Esophagus squamous epithelium (tissue), 5 donors: ENCODE data around the gene CNNM1. TPM values are rescaled to one million over a fixed set of nuclear protein-coding genes. Genes with fewer than 3 reads are reported as not detected.

Experiments
- DNase-seq: peaks from one replicate; lab custom pipeline; 2025; lab: John Stamatoyannopoulos, UW
- H3K27ac ChIP-seq, 4 donors: fragments of 200-600 bp; sonication (generic); one replicate each; pipeline ENCODE4 v1.5.1; 2016 to 2019; ENCODE audit warnings: mild to moderate bottlenecking in 1 of 4
- H3K27me3 ChIP-seq, 4 donors: fragments of 200-600 bp; sonication (generic); 1 replicate in 3 of 4; 2 replicates in 1 of 4; pipeline versions ENCODE4 v1.5.1 to v1.6.0; 2017 to 2021; ENCODE audit warnings: antibody characterized with exemption in 1 of 4
- H3K36me3 ChIP-seq, 3 donors: fragments of 200-600 bp; sonication (generic); one replicate each; pipeline ENCODE4 v1.5.1; 2016 to 2019
- H3K4me1 ChIP-seq, 3 donors: fragments of 200-600 bp; sonication (generic); one replicate each; pipeline ENCODE4 v1.5.1; 2017 to 2019
- H3K4me3 ChIP-seq, 4 donors: fragments of 200-600 bp; sonication (generic); 1 replicate in 3 of 4; 2 replicates in 1 of 4; pipeline ENCODE4 v1.5.1; 2016 to 2019; ENCODE audit warnings: mild to moderate bottlenecking in 2 of 4, moderate library complexity in 1 of 4
- H3K9me3 ChIP-seq, 3 donors: fragments of 200-600 bp; sonication (generic); one replicate each; pipeline ENCODE4 v1.5.1; 2016 to 2019
- POLR2A ChIP-seq, 4 donors: fragments of 450-650 bp; IDR thresholded peaks; one replicate each; pipeline ENCODE4 v1.6.1; 2017; ENCODE audit warnings: antibody characterized with exemption in 4 of 4, mild to moderate bottlenecking in 4 of 4, moderate library complexity in 3 of 4
- WGBS, 2 donors: methylation state at CpG; one replicate each; pipeline ENCODE4 v1.1.5; 2018; 5-methylcytosine and 5-hydroxymethylcytosine counted together
- intact Hi-C: fragments of 100-400 bp; cut with DNase I; formaldehyde crosslinking; loops from one replicate; pipeline ENCODE4 v1.15.0; 2022
- total RNA-seq, 4 donors: library from RNA; depleted of rRNA; stranded (reverse); fragments of >200 nt; gene quantifications; one replicate each; pipeline ENCODE4 v1.1.0, GENCODE V29; 2016
- TF ChIP-seq, protein P1 (sequence below), 6 experiments: fragments of 450-650 bp in 4 of 6; fragments of 200-600 bp in 2 of 6; sonication (generic) in 2 of 6; IDR thresholded peaks; one replicate each; pipeline ENCODE4 v1.5.1; 2016 to 2019; ENCODE audit warnings: antibody characterized with exemption in 6 of 6, mild to moderate bottlenecking in 4 of 6, moderate library complexity in 4 of 6
- donor health status: DM: yes; HTN: yes; CAD: no.

Gene CNNM1
- total RNA-seq, 4 donors from 2014 or later: 1.8 to 2.7 (median 2.1) TPM

DNA sequence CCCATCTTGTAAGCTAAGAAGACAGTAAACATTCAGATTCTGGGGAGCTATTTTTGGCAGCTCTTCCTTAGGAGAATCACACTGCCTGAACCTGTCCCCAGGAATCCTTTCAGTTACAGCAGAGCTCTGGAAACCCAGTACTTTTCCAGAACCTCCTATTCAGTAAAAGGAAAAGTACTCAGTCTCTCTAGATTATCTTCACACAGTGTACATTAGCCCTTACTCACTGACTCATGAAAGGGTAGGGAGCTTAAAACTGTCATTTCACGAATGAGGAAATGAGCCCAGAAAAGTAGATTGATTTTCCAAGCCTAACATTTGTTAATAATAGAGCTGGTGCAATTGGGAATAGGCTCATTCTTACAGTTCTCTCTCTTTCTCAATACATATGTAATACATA lies 3.9 kb upstream of the CNNM1 start:
- TF ChIP-seq, protein P1, sequence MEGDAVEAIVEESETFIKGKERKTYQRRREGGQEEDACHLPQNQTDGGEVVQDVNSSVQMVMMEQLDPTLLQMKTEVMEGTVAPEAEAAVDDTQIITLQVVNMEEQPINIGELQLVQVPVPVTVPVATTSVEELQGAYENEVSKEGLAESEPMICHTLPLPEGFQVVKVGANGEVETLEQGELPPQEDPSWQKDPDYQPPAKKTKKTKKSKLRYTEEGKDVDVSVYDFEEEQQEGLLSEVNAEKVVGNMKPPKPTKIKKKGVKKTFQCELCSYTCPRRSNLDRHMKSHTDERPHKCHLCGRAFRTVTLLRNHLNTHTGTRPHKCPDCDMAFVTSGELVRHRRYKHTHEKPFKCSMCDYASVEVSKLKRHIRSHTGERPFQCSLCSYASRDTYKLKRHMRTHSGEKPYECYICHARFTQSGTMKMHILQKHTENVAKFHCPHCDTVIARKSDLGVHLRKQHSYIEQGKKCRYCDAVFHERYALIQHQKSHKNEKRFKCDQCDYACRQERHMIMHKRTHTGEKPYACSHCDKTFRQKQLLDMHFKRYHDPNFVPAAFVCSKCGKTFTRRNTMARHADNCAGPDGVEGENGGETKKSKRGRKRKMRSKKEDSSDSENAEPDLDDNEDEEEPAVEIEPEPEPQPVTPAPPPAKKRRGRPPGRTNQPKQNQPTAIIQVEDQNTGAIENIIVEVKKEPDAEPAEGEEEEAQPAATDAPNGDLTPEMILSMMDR (IDR thresholded peaks at IDR 0.05): no peak
- no peak for TF ChIP-seq POLR2A (IDR thresholded peaks at IDR 0.05)
- H3K27ac ChIP-seq: no peak overlapping the region
- intact Hi-C loops: no loop called here
- H3K4me1 ChIP-seq: peaks cover 9 to 21% (median 12%) of the 10 kb centered on the region in 3 donors
- peaks cover 0 to 38% (median 0%) of the 10 kb centered on the region in 4 donors for H3K27me3 ChIP-seq
- no peaks in the 10 kb centered on the region for H3K9me3 ChIP-seq
- no peak overlapping the region for H3K4me3 ChIP-seq
- H3K36me3 ChIP-seq: no peaks in the 10 kb centered on the region
- 17 to 25% methylated on average over 1 of the region's 1 CpG for WGBS, 2 donors
- DNase-seq: no peak

DNA sequence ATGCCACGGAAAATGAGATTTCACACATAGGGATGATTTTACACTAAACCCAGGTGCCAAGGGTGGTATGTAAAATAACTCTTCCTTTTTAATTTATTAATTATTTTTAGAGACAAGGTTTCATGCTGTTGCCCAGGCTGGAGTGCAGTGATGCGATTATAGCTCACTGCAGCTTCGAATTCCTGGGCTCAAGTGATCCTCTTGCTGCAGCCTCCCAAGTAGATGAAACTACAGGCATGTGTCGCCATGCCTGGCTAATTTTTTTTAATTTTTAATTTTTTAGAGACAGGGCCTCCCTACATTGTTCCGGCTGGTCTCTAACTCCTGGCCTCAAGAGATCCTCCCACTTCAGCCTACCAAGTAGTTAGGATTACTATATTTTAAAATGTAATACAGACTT lies 2.3 kb upstream of the CNNM1 start:
- 88 to 89% methylated on average over 5 of the region's 5 CpGs for WGBS, 2 donors
- Histone ChIP-seq H3K9me3 (no peaks in the 10 kb centered on the region), H3K27ac (no peak overlapping the region), H3K4me1 (peaks cover 12 to 29% (median 12%) of the 10 kb centered on the region in 3 donors), H3K27me3 (peaks cover 0 to 54% (median 0%) of the 10 kb centered on the region in 4 donors), H3K36me3 (no peaks in the 10 kb centered on the region), H3K4me3 (no peak overlapping the region)
- intact Hi-C loops: no loop called here
- no peak for DNase-seq
- TF ChIP-seq POLR2A (IDR thresholded peaks at IDR 0.05): no peak
- TF ChIP-seq, protein P1 (IDR thresholded peaks at IDR 0.05): no peak

DNA sequence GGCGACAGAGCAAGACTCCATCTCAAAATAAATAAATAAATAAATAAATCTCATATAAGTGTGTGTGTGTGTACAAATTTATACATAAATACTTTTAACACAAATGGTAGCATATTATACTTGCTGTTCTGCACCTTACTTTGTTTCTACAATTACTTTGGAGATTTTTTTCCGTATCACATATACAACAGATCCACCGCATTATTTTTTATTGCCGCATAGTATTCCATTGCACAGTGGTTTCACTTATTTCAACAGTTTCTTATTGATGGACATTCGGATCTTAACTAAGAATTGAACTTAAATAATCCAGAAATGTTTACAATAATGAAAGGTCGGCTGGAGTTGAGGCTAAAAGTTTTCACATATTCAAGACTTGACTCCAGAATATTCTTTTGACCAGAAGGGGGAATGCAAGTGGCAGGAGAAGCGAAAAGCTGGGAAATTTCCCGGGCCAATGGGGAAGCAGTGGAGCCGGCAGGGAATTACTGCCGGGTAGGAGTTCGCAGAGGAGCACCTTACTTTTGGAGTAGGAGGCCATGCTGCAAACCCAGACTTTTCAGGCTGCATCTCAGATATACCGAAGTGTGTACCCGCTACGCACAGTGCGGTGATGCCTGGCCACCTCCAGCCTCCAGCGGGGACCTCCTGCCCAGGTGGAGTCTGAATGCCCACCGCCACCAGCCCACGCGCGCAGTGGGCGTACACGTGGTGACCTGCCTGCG lies 415 bp upstream of the CNNM1 start:
- 46 to 54% methylated on average over 11 to 16 of the region's 23 CpGs for WGBS, 2 donors

DNA sequence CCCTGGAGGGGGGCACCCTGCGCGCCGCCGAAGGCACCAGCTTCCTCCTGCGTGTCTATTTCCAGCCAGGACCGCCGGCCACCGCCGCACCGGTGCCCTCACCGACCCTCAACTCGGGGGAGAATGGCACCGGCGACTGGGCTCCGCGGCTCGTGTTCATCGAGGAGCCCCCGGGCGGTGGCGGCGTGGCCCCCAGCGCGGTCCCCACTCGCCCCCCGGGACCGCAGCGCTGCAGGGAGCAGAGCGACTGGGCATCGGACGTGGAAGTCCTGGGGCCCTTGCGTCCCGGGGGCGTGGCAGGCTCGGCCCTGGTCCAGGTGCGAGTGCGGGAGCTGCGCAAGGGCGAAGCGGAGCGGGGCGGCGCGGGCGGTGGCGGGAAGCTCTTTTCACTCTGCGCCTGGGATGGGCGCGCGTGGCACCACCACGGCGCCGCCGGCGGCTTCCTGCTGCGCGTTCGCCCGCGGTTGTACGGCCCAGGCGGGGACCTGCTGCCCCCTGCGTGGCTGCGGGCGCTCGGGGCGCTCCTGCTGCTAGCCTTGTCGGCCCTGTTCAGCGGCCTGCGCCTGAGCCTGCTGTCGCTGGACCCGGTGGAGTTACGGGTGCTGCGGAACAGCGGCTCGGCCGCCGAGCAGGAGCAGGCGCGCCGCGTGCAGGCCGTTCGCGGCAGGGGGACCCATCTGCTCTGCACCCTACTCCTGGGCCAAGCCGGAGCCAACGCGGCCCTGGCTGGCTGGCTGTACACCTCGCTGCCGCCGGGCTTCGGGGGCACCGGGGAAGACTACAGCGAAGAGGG lies 594 bp downstream of the CNNM1 start:
- Histone ChIP-seq H3K27me3 (peaks cover 0 to 50% (median 0%) of the 10 kb centered on the region in 4 donors), H3K4me3 (peak overlapping the region; percentile 48 to 74 (median 60)), H3K36me3 (no peaks in the 10 kb centered on the region), H3K9me3 (no peaks in the 10 kb centered on the region), H3K4me1 (peaks cover 12 to 29% (median 12%) of the 10 kb centered on the region in 3 donors), H3K27ac (peak overlapping the region in 2 of 4 donors; percentile 18 to 22)
- no peak for DNase-seq
- no peak for TF ChIP-seq POLR2A (IDR thresholded peaks at IDR 0.05)
- TF ChIP-seq, protein P1 (IDR thresholded peaks at IDR 0.05): no peak
- intact Hi-C loops: no loop called here
- WGBS, 2 donors: no CpG with 5 or more reads among the region's 94 CpGs

More for the DNA sequence above, 415 bp upstream of the CNNM1 start:
- Histone ChIP-seq H3K9me3 (no peaks in the 10 kb centered on the region), H3K4me1 (peaks cover 12 to 29% (median 12%) of the 10 kb centered on the region in 3 donors), H3K27me3 (peaks cover 0 to 50% (median 0%) of the 10 kb centered on the region in 4 donors), H3K27ac (peak overlapping the region in 1 of 4 donors; percentile 22), H3K4me3 (peak overlapping the region; percentile 48 to 74 (median 60)), H3K36me3 (no peaks in the 10 kb centered on the region)
- no peak for TF ChIP-seq POLR2A (IDR thresholded peaks at IDR 0.05)
- TF ChIP-seq, protein P1 (IDR thresholded peaks at IDR 0.05): no peak
- intact Hi-C loops: no loop called here
- DNase-seq: no peak
